GM18519 (cell line): ENCODE measurements around the gene PEX6.

Experiments
- ATAC-seq: cut with Tn5 transposase; IDR thresholded peaks from one replicate; pipeline ENCODE4 v1.9.1; 2021; ENCODE audit warnings: mild to moderate bottlenecking, moderate library complexity; ENCODE audit not compliant: unreplicated experiment, low FRiP score

The PEX6 gene

DNA sequence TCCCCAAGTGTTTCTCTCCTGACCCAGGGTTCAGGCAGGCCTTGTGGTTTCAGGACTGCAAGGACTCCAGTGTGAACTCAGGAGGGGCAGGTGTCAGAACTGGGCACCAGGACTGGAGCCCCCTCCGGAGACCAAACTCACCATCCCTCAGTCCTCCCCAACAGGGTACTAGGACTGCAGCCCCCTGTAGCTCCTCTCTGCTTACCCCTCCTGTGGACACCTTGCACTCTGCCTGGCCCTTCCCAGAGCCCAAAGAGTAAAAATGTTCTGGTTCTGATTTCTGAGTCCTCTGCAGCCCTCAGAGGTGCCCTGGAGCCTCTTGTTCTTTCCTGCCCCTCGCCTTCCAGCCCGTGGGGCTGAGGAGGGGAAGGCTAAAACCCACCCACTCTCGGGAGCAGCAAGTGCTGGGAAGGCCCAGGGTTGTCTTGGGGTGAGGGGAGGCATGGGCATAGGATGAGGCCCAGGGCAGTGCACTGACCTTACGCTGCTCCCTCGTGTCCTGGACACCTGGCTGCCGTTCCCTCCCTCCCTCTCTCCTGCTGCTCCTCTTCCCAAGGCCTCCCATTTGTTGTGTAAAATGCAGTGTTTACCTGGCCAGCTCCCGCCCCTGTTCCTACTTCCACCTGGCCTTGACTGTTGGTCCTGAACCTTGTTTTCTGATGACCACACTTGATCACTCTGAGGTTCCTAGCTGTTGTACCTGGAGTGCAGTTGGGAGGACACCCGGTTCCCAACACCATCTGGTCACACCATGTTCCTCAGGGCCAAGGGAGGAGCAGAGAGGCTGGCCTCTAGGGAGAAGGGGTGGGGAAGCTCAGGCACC is 39.8 kb downstream of the PEX6 start:
- no peak for ATAC-seq

DNA sequence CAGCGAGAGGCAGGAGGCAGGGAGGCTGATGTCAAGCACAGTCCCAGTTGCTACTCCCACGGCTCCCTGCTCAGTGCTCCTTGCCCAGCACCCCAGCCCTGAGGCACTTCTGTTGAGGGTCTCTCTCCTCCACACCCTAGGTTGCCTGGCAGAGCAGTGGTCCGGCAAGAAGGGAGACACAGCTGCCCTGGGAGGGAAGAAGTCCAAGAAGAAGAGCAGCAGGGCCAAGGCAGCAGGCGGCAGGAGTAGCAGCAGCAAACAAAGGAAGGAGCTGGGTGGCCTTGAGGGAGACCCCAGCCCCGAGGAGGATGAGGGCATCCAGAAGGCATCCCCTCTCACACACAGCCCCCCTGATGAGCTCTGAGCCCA is 40.6 kb downstream of the PEX6 start:
- ATAC-seq = no peak

DNA sequence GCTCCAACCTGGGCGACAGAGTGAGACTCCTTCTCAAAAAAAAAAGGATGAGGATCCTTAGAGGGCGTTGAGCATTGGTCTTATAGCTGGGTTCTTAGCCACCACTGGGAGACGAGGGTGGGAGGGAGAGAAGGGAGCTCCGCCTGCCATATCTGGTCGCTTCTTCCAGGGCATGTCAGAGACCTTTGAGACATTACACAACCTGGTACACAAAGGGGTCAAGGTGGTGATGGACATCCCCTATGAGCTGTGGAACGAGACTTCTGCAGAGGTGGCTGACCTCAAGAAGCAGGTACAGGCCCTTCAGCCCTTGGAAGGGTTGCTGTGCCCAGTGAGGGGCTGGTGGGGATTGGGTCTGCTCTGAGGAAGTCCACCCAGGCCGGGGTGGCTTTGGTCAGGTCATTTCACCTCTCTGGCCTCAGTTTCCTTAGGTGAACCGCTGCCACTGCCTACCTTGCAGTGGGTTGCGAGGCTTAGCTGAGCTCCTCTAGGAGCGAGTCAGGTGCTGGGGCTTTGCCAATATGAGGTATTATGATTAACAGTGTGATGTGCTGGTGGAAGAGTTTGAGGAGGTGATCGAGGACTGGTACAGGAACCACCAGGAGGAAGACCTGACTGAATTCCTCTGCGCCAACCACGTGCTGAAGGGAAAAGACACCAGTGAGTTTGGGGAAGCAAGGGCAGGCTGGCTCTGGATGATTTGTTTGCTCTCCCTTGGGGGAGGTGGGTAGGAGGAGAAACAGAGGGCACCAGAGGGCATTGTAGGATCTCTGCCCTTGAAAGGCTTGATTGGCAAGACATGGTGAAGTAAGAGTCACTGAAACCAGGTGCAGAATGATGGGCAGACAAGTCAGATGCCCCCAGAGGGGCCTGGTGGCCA is 41.2 kb downstream of the PEX6 start:
- no peak for ATAC-seq

DNA sequence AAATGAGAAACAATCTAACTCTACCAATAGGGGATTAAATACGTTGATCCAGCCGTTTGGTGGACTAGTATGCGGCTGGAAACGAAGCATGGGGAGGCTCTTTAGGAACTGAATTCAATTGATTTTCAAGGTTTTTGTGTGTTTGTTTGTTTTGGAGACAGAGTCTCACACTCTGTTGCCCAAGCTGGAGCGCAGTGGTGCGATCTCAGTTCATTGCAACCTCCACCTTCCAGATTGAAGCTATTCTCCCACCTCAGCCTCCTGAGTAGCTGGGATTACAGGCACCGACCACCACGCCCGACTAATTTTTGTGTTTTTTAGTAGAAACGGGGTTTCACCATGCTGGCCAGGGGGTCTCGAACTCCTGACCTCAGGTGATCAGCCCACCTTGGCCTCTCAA is 42.6 kb downstream of the PEX6 start:
- ATAC-seq = no peak

DNA sequence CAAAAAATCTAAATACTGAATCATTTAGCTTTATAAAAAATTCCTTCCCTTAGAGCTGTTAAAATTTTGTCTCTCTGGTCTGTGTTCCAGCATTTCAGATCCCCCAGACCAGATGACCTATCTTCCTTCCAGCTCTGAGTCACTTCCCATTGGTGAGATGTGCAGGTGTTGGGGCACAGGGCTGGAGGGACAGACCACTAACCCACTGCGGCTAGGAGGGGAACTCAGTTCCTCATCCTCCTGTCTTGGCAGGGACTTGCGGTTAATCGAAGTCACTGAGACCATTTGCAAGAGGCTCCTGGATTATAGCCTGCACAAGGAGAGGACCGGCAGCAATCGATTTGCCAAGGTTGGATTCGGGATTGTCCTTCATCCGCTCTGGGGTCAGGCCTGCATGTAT is 43.7 kb downstream of the PEX6 start:
- no peak for ATAC-seq

DNA sequence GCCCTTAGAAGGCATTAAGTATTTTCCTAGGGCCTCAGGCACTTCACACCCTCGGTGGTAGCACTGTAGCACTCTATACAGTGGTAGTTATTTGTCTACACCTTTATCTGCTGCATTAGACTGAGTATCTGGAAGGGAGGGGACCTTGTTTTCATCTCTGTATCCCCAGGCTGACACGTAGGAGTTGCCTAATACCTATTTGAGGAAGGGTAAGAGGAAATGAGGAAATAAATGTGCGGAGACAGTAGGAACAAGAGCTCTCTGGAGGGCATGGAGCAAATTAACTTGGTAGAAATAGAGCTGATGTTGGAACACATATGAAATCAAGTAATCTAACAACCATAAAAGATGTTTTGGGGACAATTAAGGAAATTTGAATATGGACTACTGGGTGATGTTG is 45.8 kb downstream of the PEX6 start:
- ATAC-seq = no peak

DNA sequence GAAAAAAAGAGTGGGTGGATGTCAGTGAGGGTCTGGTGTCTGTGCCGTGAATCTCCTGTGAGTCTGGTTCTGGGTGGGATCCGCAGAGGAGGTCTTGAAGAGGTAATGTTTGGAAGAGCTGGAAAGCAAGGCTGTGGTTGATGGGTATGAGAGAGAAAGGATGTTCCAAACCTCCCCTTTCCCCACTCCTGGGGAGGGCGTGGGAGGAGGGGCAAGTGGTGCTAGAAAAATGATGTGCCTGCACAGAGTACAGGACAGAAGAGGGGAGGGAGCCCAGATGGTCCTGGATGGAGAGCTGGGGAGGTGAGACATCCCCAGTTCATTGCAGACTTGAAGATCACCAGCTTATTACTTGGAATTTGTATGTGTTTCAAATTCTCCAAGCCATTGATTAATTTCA is 46.6 kb downstream of the PEX6 start:
- no peak for ATAC-seq

DNA sequence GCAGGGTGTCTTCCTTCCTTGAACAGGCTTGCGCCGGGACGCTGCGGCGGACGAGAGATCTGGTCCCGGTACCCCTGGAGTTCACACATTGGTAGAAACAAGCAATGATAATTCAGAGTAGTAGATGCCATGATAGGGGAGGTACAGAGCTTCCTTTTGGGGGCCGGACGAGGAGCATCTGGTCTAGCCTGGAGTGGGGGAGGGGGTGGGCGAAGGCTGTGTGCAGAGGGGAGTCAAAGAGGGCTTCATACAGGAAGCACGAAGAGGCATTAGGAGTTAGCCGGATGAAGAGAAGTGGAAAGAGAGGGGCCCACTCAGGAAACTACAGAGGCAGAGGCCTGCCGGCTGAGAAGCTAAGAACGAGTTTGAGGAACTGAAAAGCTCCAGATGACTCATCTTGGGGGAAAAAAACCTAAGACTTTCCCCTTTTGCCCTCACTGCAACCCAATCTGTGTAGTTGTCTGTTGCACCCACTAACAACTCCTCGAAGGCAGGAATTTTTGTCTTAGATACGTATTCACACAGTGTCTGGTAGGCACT is 49.1 kb downstream of the PEX6 start:
- peak; percentile 29 for ATAC-seq

DNA sequence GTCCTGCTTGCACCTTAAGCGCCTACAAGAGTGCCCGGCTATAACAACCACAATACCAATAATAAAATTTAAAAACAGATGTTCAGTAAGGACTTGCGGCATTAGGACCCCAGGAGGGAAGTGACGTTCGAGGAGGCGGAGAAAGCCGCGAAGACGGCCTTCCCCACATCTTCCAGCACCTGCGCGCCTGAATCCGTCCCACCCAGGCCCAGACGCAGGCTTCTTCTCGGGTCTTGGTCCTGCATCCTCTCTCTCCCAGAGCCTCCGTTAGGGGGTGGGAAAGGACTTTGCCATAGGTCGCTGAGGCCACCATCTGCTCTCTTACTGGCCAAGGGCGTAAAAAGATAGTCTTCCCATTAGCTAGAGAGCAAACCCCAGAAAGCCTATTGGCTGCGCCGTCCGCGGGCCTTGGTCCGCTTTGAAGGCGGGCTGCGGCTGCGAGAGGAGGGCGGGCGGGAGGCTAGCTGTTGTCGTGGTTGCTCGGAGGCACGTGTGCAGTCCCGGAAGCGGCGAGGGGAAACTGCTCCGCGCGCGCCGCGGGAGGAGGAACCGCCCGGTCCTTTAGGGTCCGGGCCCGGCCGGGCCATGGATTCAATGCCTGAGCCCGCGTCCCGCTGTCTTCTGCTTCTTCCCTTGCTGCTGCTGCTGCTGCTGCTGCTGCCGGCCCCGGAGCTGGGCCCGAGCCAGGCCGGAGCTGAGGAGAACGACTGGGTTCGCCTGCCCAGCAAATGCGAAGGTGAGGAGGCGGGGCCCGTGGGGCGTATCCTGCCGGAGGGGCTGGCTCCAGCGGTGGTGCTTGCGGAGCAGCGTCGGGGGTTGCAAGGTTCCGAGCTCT is 49.8 kb downstream of the PEX6 start, which contains the start of gene CNPY3:
TSS of gene CNPY3 (plus strand) at position 495 of the 835 bp plus-strand sequence. CDS start at position 586, 91 bp downstream.
- ATAC-seq = peak; percentile 72

DNA sequence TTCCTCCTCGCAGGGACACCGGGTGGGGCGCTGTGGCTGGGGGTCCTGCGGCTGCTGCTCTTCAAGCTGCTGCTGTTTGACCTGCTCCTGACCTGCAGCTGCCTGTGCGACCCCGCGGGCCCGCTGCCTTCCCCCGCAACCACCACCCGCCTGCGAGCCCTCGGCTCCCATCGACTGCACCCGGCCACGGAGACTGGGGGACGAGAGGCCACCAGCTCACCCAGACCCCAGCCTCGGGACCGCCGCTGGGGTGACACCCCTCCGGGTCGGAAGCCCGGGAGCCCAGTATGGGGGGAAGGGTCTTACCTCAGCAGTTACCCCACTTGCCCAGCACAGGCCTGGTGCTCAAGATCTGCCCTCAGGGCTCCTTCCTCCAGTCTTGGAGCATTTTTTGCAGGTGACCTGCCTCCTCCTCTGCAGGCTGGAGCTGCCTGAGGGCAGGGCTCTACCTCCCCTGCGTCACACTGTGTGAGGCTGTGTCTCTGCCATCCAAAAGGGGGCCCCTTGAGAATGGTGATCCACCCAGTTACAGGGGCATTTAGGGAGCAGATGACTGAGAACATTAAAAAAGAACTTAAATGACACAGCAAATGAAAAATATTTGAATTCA is 53.6 kb downstream of the PEX6 start:
- no peak for ATAC-seq

DNA sequence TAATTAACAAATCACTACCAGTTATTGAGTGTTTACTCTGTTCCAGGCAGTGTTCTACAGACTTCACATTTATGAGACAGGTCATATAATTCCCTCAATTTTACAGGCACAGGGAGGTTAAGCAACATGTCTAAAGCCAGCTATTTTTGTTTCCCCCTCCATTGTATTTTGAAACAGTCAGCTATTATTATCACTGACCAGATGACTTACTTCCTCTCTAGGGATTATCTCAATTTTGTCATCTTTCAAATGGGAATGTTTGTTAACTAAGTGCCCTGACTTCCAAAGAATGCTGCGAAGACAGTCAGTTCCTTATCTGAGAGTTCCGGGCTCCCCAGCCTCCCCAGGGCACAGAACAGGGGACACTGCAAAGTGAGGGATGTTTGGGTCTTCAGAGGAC is 55.3 kb downstream of the PEX6 start:
- no peak for ATAC-seq

DNA sequence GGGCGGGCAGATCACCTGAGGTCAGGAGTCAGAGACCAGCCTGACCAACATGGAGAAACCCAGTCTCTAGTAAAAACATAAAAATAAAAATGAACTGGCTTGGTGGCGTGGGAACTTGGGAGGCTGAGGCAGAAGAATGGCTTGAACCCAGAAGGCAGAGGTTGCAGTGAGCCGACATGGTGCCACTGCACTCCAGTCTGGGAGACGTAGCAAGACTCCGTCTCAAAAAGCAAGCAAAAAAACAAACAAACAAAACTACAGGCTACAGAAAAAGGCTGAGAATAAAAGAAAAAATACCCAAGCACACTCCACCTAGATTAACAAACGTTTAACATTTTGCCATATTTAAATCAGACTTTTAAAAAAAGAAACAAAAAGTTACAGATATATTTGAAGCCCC is 57.2 kb downstream of the PEX6 start:
- no peak for ATAC-seq

DNA sequence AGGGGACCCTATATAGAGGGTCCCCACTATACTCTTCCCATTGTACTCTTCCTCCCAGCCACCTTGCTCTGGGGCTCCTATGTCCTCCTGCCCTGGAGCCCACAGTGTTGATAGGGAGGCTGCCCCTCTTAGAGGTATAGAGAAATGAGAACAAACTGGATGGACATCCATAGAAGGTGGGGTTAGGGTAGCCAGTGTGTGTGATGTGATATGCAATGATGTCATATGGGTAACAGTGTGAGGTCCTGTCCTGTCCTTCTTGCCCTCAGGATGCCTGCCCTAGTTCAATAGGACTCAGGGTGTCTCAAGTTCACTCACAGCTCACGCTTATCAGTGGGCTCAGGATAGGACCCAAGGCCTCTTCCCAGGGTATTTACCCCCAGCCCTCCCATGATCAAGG is 62.7 kb downstream of the PEX6 start:
- ATAC-seq = no peak

DNA sequence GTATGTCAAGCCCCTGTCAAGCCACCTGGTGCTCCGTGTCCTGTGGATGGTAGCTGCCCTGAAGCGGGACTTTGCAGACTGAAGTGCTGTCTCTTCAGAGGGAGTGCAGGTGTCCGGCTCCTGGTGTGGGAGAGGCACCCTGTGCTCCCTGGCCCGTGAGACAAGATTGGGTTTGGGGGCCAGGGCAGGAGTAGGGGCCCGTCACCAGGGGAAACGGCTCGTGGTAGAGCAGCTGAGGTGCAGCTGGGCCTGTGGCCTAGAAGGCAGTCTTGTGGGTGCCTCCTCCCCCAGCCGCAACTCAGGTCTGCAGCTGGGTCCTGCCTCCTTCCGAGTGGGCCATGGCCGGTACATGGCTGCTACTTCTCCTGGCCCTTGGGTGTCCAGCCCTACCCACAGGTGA is 63.2 kb downstream of the PEX6 start, which contains the start of gene PTCRA:
TSS of gene PTCRA (plus strand) at position 322 of the 400 bp plus-strand sequence. CDS start at position 339, 17 bp downstream.
- ATAC-seq = no peak

DNA sequence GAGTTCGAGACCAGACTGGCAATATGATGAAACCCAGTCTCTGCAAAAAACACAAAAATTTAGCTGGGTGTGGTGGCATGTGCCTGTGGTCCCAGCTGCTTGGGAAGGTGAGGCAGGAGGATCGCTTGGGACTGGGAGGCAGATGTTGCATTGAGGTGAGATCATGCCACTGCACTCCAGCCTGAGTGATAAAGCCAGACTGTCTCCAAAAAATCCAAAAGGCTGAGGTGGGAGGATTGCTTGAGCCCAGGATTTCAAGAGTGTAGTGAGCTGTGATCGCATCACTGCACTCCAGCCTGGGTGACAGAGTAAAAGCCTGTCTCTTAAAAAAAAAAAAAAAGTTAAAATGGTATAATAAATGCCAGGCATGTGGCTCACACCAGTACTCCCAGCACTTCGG is 64.4 kb downstream of the PEX6 start:
- ATAC-seq = no peak
